ENCODE results near the gene WDR6. TPM values are rescaled to one million over a fixed set of nuclear protein-coding genes. Genes with fewer than 3 reads are reported as not detected.

The WDR6 gene
- polyA plus RNA-seq, 1 experiment: 164 TPM

- ChIA-PET CTCF (interaction anchor here (1.3 kb wide), 1 partner anchor 8 kb away, joined by 4 read pairs; no protein-coding TSS in a partner anchor), POLR2A (no interaction called here)
- no peak overlapping the region for H3K4me3 ChIP-seq (ENCODE audit: low read depth, low read length)
- no peak for DNase-seq (ENCODE audit: low read depth)
- TF ChIP-seq CTCF (IDR thresholded peaks at IDR 0.05; ENCODE audit: insufficient read depth, low read depth, low read length): no peak
- peaks cover 30% of the 10 kb centered on the region for H3K36me3 ChIP-seq (ENCODE audit: control insufficient read depth, insufficient read depth, low read length)
- no peaks in the 10 kb centered on the region for H3K27me3 ChIP-seq (ENCODE audit: control insufficient read depth, insufficient read depth, low read length)
Measured at GRCh38 chr3:48980295-48980694, 26.9 kb upstream of the WDR6 start.

GRCh38 chr3:48982016-48982415 lies 25.2 kb upstream of the WDR6 start:
- Histone ChIP-seq H3K27me3 (ENCODE audit: control insufficient read depth, insufficient read depth, low read length) (no peaks in the 10 kb centered on the region), H3K36me3 (ENCODE audit: control insufficient read depth, insufficient read depth, low read length) (peaks cover 32% of the 10 kb centered on the region), H3K4me3 (ENCODE audit: low read depth, low read length) (no peak overlapping the region)
- POLR2A ChIA-PET: no interaction called here
- CTCF ChIA-PET: no interaction called here
- no peak for DNase-seq (ENCODE audit: low read depth)
- no peak for TF ChIP-seq CTCF (IDR thresholded peaks at IDR 0.05; ENCODE audit: insufficient read depth, low read depth, low read length)

- no peak overlapping the region for H3K4me3 ChIP-seq (ENCODE audit: low read depth, low read length)
- TF ChIP-seq CTCF (IDR thresholded peaks at IDR 0.05; ENCODE audit: insufficient read depth, low read depth, low read length): no peak
- ChIA-PET CTCF (no interaction called here), POLR2A (no interaction called here)
- no peaks in the 10 kb centered on the region for H3K27me3 ChIP-seq (ENCODE audit: control insufficient read depth, insufficient read depth, low read length)
- no peak for DNase-seq (ENCODE audit: low read depth)
- peaks cover 29% of the 10 kb centered on the region for H3K36me3 ChIP-seq (ENCODE audit: control insufficient read depth, insufficient read depth, low read length)
Measured at GRCh38 chr3:48982686-48983085, 24.5 kb upstream of the WDR6 start.

DNA sequence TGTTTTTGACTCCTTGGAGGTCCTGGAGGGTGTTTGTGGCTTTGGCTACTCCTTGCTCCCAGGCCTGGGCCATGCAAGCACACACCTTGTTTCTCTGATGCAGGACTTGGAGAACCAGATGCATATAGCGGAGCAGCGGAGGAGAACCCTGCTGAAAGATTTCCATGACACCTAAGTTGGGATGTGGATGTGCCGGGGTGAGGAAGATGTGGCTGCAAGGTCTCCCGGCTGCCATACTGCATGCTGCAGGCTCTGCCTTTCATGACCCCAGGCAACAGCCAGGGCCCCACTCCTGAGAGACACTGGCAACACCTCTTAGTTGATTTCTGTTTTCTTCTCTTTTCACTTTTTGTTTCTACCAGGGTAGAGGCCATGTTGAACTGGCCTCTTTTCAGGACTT lies 24.1 kb upstream of the WDR6 start:
- Histone ChIP-seq H3K27me3 (ENCODE audit: control insufficient read depth, insufficient read depth, low read length) (no peaks in the 10 kb centered on the region), H3K36me3 (ENCODE audit: control insufficient read depth, insufficient read depth, low read length) (peaks cover 29% of the 10 kb centered on the region), H3K4me3 (ENCODE audit: low read depth, low read length) (no peak overlapping the region)
- CTCF ChIA-PET: no interaction called here
- TF ChIP-seq CTCF (IDR thresholded peaks at IDR 0.05; ENCODE audit: insufficient read depth, low read depth, low read length): no peak
- POLR2A ChIA-PET: no interaction called here
- no peak for DNase-seq (ENCODE audit: low read depth)

- Histone ChIP-seq H3K36me3 (ENCODE audit: control insufficient read depth, insufficient read depth, low read length) (peaks cover 22% of the 10 kb centered on the region), H3K4me3 (ENCODE audit: low read depth, low read length) (no peak overlapping the region), H3K27me3 (ENCODE audit: control insufficient read depth, insufficient read depth, low read length) (no peaks in the 10 kb centered on the region)
- POLR2A ChIA-PET: no interaction called here
- CTCF ChIA-PET: no interaction called here
- DNase-seq (ENCODE audit: low read depth): no peak
- TF ChIP-seq CTCF (IDR thresholded peaks at IDR 0.05; ENCODE audit: insufficient read depth, low read depth, low read length): no peak
Measured at GRCh38 chr3:48984663-48985062, 22.5 kb upstream of the WDR6 start.
